HL-60 (cell line): Measurements from ENCODE around the gene TIMM9.

Source experiments
- DNase-seq, 2 experiments: peaks; one replicate each; pipeline ENCODE4 v3.0.0-alpha.2; 2010 to 2020; ENCODE audit warnings: low read depth in 1 of 2, low spot score in 1 of 2
- H3K27ac ChIP-seq: fragments of 250-450 bp; sonication (Bioruptor Pico); replicated peaks from 2 replicates; pipeline ENCODE4 v1.5.1; 2020; ENCODE audit warnings: mild to moderate bottlenecking, moderate library complexity
- H3K27me3 ChIP-seq: fragments of 250-450 bp; sonication (Bioruptor Pico); 2 replicates; pipeline ENCODE4 v1.5.1; 2021; ENCODE audit warnings: mild to moderate bottlenecking, moderate library complexity; ENCODE audit not compliant: insufficient read depth, poor library complexity, severe bottlenecking
- H3K4me3 ChIP-seq: replicated peaks from 2 replicates; pipeline ENCODE4 v1.5.1; 2011; ENCODE audit warnings: mild to moderate bottlenecking, control low read depth, low read length; ENCODE audit not compliant: insufficient read depth
- GABPA ChIP-seq: IDR thresholded peaks from 2 replicates; pipeline ENCODE4 v1.6.1; 2012; ENCODE audit warnings: low read depth
- POLR2AphosphoS5 ChIP-seq: IDR thresholded peaks from 2 replicates; pipeline ENCODE4 v1.6.1; 2012; ENCODE audit warnings: low read depth
- SPI1 ChIP-seq: IDR thresholded peaks from 2 replicates; pipeline ENCODE4 v1.6.1; 2012; ENCODE audit warnings: low read depth, mild to moderate bottlenecking, borderline replicate concordance
- long read RNA-seq: library from polyadenylated mRNA; unstranded; transcript quantifications from one replicate; pipeline ENCODE4 v2.0.0, GENCODE V29; 2020
- TF ChIP-seq, protein P1 (sequence below): IDR thresholded peaks from one replicate; pipeline ENCODE4 v1.5.1; 2011; ENCODE audit warnings: low read length, control low read depth, inconsistent platforms; ENCODE audit not compliant: insufficient read depth
- TF ChIP-seq, protein P2 (sequence below): IDR thresholded peaks from 2 replicates; pipeline ENCODE4 v1.6.1; 2012; ENCODE audit warnings: low read depth; ENCODE audit not compliant: insufficient replicate concordance

TIMM9 gene, protein sequence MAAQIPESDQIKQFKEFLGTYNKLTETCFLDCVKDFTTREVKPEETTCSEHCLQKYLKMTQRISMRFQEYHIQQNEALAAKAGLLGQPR
- long read RNA-seq, transcript TIMM9-205 (4 exons, 430 nt), result major isoform, 7 of 137 reads
- long read RNA-seq, partial matches to known transcripts, result 125 of 137 reads
- long read RNA-seq, other reads (novel, unspliced or antisense), result 3 of 137 reads

DNA sequence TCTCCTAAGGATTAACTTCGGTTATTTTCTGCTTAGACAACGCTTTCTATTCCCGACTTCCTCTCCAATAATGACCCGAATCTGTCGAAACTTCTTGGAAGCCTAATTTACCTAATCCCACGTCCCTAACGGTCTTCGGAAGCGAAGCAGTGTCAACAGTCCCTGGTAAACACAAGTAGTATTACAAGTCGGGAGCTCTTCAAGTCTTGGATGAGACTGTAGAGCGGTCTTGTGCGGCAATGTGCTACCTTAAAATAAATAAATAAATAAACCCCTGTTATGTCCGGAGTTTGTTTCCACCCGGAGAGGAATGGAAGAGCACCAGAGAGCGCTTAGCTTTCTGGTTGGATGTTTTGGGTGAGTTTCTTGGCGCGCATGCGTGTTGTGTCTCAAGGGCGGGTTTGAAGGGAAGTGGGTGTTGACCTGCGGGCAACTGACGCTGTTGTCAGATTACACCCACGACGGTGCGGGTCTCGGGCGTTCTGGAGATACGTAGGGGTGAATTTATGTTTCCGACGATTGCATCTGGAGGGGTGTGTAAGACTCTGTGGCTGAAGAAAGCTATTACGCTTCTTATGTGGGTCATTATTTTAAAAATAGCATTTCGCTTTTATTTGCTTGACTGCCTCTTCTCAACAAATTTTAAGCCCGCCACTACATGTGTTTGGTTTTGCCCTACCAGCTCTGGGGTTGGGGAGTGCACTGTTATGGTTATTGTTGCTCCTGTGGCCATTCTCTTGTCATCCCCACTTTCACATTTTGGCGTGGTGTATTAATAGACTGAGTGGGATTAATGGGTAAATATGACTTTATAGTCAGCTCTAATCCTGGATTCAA, at the start of gene TIMM9, which contains the start of gene KIAA0586:
TIMM9 (minus strand) TSS at position 251 of the 837 bp plus-strand sequence. CDS start 15,586 bp downstream, outside the sequence.
KIAA0586 (plus strand) TSS at position 439 of the 837 bp plus-strand sequence. CDS start 546 bp downstream, outside the sequence.
- peak; percentile 87; the same call in 1 of the 2 replicates for TF ChIP-seq SPI1
- peak; percentile 72 for TF ChIP-seq POLR2AphosphoS5
- TF ChIP-seq, protein P1, sequence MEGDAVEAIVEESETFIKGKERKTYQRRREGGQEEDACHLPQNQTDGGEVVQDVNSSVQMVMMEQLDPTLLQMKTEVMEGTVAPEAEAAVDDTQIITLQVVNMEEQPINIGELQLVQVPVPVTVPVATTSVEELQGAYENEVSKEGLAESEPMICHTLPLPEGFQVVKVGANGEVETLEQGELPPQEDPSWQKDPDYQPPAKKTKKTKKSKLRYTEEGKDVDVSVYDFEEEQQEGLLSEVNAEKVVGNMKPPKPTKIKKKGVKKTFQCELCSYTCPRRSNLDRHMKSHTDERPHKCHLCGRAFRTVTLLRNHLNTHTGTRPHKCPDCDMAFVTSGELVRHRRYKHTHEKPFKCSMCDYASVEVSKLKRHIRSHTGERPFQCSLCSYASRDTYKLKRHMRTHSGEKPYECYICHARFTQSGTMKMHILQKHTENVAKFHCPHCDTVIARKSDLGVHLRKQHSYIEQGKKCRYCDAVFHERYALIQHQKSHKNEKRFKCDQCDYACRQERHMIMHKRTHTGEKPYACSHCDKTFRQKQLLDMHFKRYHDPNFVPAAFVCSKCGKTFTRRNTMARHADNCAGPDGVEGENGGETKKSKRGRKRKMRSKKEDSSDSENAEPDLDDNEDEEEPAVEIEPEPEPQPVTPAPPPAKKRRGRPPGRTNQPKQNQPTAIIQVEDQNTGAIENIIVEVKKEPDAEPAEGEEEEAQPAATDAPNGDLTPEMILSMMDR, result no peak
- TF ChIP-seq, protein P2, sequence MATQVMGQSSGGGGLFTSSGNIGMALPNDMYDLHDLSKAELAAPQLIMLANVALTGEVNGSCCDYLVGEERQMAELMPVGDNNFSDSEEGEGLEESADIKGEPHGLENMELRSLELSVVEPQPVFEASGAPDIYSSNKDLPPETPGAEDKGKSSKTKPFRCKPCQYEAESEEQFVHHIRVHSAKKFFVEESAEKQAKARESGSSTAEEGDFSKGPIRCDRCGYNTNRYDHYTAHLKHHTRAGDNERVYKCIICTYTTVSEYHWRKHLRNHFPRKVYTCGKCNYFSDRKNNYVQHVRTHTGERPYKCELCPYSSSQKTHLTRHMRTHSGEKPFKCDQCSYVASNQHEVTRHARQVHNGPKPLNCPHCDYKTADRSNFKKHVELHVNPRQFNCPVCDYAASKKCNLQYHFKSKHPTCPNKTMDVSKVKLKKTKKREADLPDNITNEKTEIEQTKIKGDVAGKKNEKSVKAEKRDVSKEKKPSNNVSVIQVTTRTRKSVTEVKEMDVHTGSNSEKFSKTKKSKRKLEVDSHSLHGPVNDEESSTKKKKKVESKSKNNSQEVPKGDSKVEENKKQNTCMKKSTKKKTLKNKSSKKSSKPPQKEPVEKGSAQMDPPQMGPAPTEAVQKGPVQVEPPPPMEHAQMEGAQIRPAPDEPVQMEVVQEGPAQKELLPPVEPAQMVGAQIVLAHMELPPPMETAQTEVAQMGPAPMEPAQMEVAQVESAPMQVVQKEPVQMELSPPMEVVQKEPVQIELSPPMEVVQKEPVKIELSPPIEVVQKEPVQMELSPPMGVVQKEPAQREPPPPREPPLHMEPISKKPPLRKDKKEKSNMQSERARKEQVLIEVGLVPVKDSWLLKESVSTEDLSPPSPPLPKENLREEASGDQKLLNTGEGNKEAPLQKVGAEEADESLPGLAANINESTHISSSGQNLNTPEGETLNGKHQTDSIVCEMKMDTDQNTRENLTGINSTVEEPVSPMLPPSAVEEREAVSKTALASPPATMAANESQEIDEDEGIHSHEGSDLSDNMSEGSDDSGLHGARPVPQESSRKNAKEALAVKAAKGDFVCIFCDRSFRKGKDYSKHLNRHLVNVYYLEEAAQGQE, result peak; percentile 49
- peak; percentile 86 for TF ChIP-seq GABPA
- Histone ChIP-seq H3K27me3 (no peaks in the 10 kb centered on the region), H3K27ac (peak within 1 kb of the TSS; percentile 100), H3K4me3 (peak within 1 kb of the TSS; percentile 75)
- peak; percentile 96 to 98 for DNase-seq

DNA sequence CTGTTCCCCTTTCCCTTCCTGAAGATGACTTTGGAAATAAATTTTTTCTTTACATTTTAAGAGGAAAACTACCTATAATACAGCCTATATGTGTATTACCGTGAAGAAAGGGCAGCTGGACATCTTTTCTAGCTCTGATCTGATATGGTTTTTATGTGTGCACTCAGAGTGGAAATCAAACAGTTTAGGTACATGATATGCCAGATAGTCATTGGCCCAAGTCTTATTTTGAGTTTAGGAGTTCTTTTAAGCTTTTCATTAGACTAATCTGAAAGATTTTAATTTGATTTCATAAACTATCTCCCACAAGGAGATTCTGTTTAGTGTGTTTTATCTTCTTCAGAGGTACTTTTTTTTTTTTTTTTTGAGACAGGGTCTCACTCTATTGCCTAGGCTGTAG, 49.0 kb upstream of the TIMM9 start:
- Histone ChIP-seq H3K27ac (no peak overlapping the region), H3K4me3 (no peak overlapping the region), H3K27me3 (no peaks in the 10 kb centered on the region)
- TF ChIP-seq, protein P2, result no peak
- TF ChIP-seq GABPA (no peak), POLR2AphosphoS5 (no peak), SPI1 (no peak)
- TF ChIP-seq, protein P1, result no peak
- no peak for DNase-seq

DNA sequence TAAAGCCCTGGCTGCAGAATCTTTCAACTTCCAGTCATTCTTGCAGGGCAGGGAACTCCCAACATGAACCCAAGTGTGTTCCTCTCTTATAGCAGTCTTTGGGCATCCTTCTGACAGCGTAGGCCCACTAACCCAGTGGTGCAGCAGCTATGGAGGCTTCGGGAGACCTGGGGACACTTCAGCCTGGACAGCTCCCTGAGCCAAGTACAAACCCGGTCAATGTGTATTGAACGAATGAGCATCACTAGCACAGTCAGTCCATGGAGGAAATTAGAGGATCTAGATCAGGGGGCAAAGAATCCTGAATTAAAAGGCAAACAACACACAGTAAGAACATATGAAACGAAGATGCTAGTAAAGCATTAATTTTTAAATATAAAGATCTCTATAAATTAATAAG, 42.0 kb upstream of the TIMM9 start:
- Histone ChIP-seq H3K27ac (no peak overlapping the region), H3K27me3 (no peaks in the 10 kb centered on the region), H3K4me3 (no peak overlapping the region)
- no peak for TF ChIP-seq POLR2AphosphoS5
- no peak for TF ChIP-seq GABPA
- TF ChIP-seq, protein P1, result no peak
- TF ChIP-seq, protein P2, result no peak
- TF ChIP-seq SPI1, result no peak
- DNase-seq, result no peak
